A673 (cell line): ENCODE data around the gene FNTB. TPM values are rescaled to one million over a fixed set of nuclear protein-coding genes. Genes with fewer than 3 reads are reported as not detected.

Source experiments
- BruUV-seq: library from RNA; stranded (reverse); fragments of 400-500 nt; replicated peaks from 2 replicates; lab custom pipeline; 2021; lab: Mats Ljungman, UMichigan
- CTCF ChIA-PET: fragments of 300-600 bp; sonication (Branson Sonifier 250); formaldehyde crosslinking; loops from one replicate; lab custom pipeline; 2022; ENCODE audit warnings: antibody characterized with exemption; lab: Charles Lee
- POLR2A ChIA-PET: fragments of 300-600 bp; sonication (Branson Sonifier 250); formaldehyde crosslinking; loops from one replicate; lab custom pipeline; 2022; ENCODE audit warnings: antibody characterized with exemption; ENCODE audit not compliant: low non-redundant PET; lab: Charles Lee
- DNase-seq: peaks from one replicate; pipeline ENCODE4 v3.0.0-alpha.2; 2015; ENCODE audit warnings: low spot score
- H3K27ac ChIP-seq: fragments of 200-600 bp; sonication (generic); 2 replicates; pipeline ENCODE4 v1.5.1; 2016; ENCODE audit warnings: mixed run types, low read depth, mild to moderate bottlenecking, mixed read lengths, antibody characterized with exemption, low read length; ENCODE audit not compliant: poor library complexity, severe bottlenecking
- H3K27me3 ChIP-seq: fragments of 200-600 bp; sonication (generic); replicated peaks from 2 replicates; pipeline ENCODE4 v1.6.1; 2017; ENCODE audit warnings: mixed run types, low read depth, mild to moderate bottlenecking, mixed read lengths, antibody characterized with exemption, low read length; ENCODE audit not compliant: insufficient read depth, poor library complexity
- H3K36me3 ChIP-seq: fragments of 200-600 bp; sonication (generic); 2 replicates; pipeline ENCODE4 v1.6.1; 2016; ENCODE audit warnings: mixed run types, mild to moderate bottlenecking, mixed read lengths, antibody characterized with exemption, low read length; ENCODE audit not compliant: insufficient read depth, poor library complexity, severe bottlenecking
- H3K4me1 ChIP-seq: fragments of 200-600 bp; sonication (generic); 2 replicates; pipeline ENCODE4 v1.6.1; 2017; ENCODE audit warnings: mixed run types, mild to moderate bottlenecking, mixed read lengths, antibody characterized with exemption, low read length; ENCODE audit not compliant: insufficient read depth, poor library complexity, severe bottlenecking
- H3K4me3 ChIP-seq: fragments of 200-600 bp; sonication (generic); 2 replicates; pipeline ENCODE4 v1.5.1; 2016; ENCODE audit warnings: low read depth, mixed run types, mild to moderate bottlenecking, mixed read lengths, low read length; ENCODE audit not compliant: poor library complexity, severe bottlenecking
- H3K9me3 ChIP-seq: fragments of 200-600 bp; sonication (generic); 2 replicates; pipeline ENCODE4 v1.6.1; 2016; ENCODE audit warnings: mixed run types, low read depth, mild to moderate bottlenecking, mixed read lengths, antibody characterized with exemption, low read length; ENCODE audit not compliant: poor library complexity, severe bottlenecking
- CTCF ChIP-seq: fragments of 300-800, 200-600 bp; sonication (generic); conservative IDR thresholded peaks from 2 replicates; pipeline ENCODE4 v1.5.1; 2017; ENCODE audit warnings: low read depth, mild to moderate bottlenecking, antibody characterized with exemption, low read length, moderate library complexity, mixed read lengths
- EZH2 ChIP-seq: fragments of 200-600 bp; sonication (generic); IDR thresholded peaks from 2 replicates; pipeline ENCODE4 v1.6.1; 2017; ENCODE audit warnings: borderline replicate concordance, low read depth, mild to moderate bottlenecking, mixed read lengths, antibody characterized with exemption, low read length; ENCODE audit not compliant: poor library complexity, severe bottlenecking
- intact Hi-C: fragments of 100-400 bp; cut with micrococcal nuclease; formaldehyde crosslinking; loops from one replicate; pipeline ENCODE4 v1.10.0; 2022; ENCODE audit not compliant: unreplicated experiment
- total RNA-seq: library from RNA; stranded (reverse); gene quantifications from 2 replicates; pipeline ENCODE4 v1.2.3, GENCODE V29; 2021

FNTB gene
- total RNA-seq, 1 experiment from 2014 or later = 24.0 TPM

- Histone ChIP-seq H3K9me3 (no peaks in the 10 kb centered on the region), H3K4me1 (peaks cover 15% of the 10 kb centered on the region), H3K27ac (no peak overlapping the region), H3K4me3 (no peak overlapping the region), H3K36me3 (no peaks in the 10 kb centered on the region), H3K27me3 (no peaks in the 10 kb centered on the region)
- BruUV-seq = no TSS peak
- DNase-seq = no peak
- CTCF ChIA-PET = no interaction called here
- POLR2A ChIA-PET = no interaction called here
- TF ChIP-seq CTCF = no peak
- no peak for TF ChIP-seq EZH2
- intact Hi-C loops = no loop called here
Measured at GRCh38 chr14:64966976-64967375, 19.7 kb upstream of the FNTB start.

GRCh38 chr14:64968167-64968566 is 18.5 kb upstream of the FNTB start:
- DNase-seq = no peak
- BruUV-seq = no TSS peak
- intact Hi-C loops = no loop called here
- peaks cover 20% of the 10 kb centered on the region for H3K4me1 ChIP-seq
- H3K4me3 ChIP-seq = no peak overlapping the region
- no peaks in the 10 kb centered on the region for H3K27me3 ChIP-seq
- ChIA-PET POLR2A (no interaction called here), CTCF (no interaction called here)
- H3K9me3 ChIP-seq = no peaks in the 10 kb centered on the region
- TF ChIP-seq CTCF (no peak), EZH2 (no peak)
- no peaks in the 10 kb centered on the region for H3K36me3 ChIP-seq
- peak overlapping the region; percentile 59 for H3K27ac ChIP-seq

GRCh38 chr14:64968651-64969050 is 18.0 kb upstream of the FNTB start:
- Histone ChIP-seq H3K27me3 (no peaks in the 10 kb centered on the region), H3K27ac (peak overlapping the region; percentile 59), H3K36me3 (no peaks in the 10 kb centered on the region), H3K4me3 (no peak overlapping the region), H3K4me1 (peaks cover 20% of the 10 kb centered on the region), H3K9me3 (no peaks in the 10 kb centered on the region)
- POLR2A ChIA-PET = no interaction called here
- CTCF ChIA-PET = no interaction called here
- peak; percentile 40 for DNase-seq
- intact Hi-C loops = no loop called here
- no TSS peak for BruUV-seq
- TF ChIP-seq EZH2 (no peak), CTCF (no peak)
